T-helper 1 cell (primary cell): ENCODE results near the gene FBXL2.
"Not testable (repeated sequence)": the region's sequence is repeated elsewhere in the genome, so short reads cannot be mapped to it uniquely, and the experiment has no call there.

Experiments used
- DNase-seq, 5 donors: peaks; one replicate each; pipeline ENCODE4 v3.0.0-alpha.2; 2012 to 2020

Gene FBXL2

DNA sequence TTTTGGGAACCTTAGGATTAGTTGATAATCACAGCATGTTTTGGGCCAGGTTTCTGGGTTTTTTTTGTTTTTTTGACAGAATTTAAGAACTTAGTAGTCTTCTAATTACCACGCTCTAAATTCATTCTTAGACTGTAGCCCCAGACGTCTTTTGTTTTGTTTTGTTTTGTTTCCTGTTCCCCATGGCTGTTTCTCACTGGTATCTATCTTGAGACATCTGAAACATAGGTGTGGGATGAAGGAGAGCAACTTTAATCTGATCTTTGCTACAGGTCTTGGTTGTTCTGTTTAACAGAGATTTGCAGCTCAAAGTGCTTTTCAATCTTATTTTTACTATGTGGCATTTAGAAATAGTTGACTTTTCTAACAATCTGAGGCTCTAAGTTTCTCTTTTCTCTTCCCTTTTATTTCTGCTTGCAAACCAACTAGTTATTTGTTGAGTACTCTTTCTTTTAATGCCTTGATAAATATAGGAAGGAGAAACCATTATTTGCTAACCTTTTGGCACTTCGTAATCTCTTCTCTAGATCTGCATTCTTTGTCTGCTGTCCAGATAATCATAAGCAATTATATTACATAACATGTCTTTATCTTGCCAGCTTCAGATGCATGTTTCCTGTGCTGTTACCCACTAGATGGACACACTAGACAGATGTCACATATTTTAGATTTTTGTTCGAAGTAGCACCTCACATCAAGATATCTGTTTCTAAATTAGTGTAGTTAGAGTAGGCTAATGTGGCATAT, 40.9 kb downstream of the FBXL2 start:
- DNase-seq, result no peak

DNA sequence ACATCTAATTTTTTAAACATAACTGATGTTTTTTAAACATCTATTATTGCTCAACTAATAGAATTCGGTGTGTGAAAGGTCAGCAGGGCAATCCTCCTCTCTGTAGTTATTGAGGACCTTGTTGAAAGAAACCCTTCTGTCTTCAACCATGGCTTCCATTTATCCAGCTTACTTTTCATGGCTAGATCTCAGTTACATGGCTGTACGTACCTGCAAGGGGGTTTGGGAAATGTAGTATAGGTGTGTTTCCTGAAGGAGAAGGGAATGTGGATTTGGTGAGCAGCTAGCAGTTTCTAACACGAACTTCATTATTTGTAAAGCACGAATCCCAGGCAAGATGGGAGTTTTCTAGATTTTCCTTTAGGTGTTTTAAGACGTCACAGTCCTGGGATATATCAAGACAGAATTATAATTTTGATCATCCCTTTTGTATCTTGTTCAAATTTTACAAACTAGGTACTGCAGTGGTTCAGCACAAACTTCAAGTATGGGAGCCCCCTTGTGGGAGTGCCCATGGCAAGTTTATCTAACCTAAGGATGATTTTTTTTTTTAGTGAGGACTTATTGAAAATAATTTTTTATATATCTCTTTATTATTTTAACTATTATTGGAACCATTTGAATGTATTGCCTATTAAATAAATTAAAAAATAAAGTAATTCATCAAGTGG, 41.6 kb downstream of the FBXL2 start:
- DNase-seq, result no peak

DNA sequence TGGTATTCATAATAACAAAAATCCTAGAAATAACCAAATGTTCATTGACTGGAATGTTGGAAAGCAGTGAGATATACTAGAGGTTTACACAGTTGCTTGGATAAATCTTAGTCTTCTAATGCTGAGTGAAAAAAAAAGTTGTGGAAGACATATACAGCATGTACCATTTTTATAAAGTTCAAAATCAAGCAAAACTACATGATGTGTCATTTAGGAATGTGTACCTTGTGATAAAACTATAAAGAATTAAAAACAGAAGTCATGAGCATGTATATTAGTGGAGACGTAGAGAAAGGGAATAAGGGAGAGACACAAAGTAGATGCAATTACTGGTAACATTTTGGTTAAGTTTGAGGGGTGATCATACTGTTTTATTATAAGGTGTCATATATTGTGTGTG, 45.2 kb downstream of the FBXL2 start:
- DNase-seq, result no peak

DNA sequence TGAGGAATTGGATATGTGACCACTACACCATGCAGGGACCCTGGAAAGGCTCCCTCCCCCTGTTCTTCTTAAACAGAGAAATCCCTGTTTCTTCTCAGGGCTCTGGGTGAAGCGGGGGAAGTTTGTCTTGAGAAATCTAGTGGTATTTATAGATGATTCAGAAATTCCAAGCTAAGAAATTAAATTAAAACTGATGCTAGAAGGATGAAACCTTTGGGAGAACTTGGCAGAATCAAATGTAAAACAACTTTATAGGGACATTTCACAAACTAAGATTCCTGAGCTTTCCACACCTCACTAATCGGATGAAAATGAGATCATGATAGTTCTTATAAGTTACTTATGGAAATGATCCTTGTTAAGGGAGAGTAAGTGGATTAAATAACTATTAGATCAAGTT, 54.2 kb downstream of the FBXL2 start:
- DNase-seq, result no peak

DNA sequence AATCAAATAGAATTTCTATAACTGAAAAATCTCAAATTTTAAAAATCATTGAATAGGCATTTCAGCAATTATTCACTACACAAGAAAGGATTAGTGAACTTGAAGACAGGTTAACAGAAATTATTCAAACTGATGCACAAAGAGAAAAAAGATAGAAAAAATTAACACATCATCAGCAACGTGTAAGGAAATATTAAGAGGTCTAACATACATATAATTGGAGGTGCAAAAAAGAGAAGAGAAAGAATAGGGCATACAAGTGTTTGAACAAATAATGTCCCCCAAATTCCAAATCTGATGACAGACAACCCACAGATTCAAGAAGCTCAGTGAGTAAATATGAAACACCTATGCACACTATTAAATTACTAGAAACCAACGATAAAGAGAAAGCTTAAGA, 57.1 kb downstream of the FBXL2 start:
- no peak for DNase-seq

DNA sequence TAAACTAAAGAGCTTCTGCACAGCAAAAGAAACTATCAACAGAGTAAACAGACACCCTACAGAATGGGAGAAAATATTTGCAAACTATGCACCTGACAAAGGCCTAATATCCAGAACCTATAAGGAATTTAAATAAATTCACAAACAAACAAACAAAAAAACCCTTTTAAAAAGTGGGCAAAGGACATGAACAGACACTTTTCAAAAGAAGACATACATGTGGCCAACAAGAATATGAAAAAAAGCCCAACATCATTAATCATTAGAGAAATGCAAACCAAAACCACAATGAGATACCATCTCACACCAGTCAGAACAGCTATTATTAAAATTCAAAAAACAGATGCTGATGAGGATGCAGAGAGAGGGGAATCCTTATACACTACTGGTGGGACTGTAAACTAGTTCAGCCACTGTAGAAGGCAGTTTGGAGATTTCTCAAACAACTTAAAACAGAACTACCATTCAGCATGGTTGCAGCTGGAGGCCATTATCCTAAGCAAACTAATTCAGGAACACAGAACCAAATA, 61.8 kb downstream of the FBXL2 start:
- DNase-seq, result not testable (repeated sequence)

DNA sequence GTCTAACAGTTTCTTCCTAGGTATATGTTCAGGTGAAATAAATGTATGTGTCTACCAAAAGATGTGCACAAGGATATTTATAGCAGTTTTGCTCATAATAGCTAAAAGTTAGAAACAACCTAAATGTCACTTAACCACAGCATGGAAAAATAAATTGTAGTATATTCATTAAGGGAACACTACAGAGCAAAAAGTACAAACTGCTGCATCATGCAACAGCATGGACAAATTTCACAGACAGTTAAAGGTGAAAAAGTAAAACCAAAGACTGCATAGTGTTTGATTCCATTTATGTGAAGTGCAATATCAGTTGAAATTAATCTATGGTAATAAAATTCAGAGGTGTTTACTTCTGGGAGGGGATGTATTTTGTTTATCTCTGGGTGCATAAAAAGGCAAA, 62.5 kb downstream of the FBXL2 start:
- no peak for DNase-seq

DNA sequence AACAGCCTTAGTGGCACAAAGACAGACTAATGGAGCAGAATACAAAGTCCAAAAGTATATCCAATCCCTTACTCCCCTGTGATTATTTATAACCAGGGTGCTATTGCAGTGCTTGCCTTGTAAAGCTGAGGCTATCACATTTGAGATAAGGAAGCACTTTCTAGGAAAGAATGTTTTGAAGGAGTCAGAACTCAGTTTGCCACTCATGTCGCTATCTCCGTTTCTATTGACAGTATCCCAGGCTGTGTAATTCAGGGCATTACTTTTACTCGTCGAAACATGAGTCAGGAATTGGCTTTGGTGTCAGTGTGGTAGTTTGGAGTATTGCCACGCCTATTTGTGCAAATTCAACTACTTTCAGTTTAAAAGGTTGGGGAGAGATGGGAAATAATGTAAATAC, 78.4 kb downstream of the FBXL2 start:
- no peak for DNase-seq

DNA sequence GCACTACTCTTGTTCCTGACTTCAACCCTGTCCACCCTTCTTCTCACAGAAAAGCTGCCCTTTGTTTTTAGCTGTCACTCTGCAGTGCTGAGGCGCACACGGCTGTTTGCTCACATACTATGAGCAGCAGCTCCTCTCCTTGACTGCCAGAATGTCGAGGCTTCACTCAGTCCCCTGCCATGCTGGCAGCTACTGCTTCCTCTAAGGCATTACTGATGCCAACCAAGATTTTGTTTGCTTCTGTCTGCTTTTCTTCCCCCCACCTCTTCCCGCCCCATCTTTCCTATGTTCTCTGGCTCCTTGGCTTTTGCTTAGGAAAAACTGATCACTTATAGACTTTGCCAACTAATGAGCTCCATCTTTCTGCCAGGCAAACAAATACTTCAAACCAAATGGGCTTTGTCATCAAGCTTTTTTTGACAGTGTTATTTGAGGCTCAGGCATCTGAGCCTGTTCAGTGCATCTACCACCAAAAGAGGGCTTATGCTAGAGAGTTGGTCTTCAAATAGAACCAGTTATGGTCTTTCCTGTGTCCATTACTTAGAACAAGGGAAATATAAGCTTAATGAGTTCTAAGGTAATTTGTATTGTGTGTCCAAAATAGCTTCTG, 81.0 kb downstream of the FBXL2 start:
- DNase-seq, result no peak

DNA sequence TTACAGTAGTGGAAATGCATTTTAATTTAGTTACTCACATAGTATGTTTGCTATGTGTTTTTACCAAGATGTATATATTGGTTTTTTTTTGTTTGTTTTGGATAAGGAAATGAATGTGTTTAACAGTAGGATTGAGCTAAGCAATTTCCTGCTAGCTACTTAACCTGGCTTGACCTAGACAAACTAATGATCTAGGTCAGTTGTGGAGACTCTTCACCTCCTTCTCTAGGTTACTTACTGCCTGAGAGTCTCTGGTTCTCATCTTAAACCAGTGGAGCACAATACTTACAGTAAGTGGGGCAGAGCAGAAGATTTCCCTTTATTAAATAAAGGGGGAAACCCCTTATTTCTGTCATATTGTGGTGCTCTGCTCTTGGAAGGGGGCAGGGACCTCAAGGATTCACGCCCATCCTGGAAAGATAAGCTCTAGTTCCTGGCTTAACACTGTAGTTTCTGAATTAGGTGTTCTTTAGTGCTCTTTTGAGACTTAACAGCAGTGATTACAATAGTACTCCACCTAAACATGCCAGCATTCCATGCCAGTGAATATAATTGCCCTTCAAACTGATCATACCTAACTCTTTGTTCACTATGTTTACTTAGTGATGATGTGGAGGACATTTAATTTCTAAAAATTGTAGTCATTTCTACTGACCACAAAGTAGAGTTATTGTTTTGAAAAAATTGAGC, 83.0 kb downstream of the FBXL2 start:
- no peak for DNase-seq

DNA sequence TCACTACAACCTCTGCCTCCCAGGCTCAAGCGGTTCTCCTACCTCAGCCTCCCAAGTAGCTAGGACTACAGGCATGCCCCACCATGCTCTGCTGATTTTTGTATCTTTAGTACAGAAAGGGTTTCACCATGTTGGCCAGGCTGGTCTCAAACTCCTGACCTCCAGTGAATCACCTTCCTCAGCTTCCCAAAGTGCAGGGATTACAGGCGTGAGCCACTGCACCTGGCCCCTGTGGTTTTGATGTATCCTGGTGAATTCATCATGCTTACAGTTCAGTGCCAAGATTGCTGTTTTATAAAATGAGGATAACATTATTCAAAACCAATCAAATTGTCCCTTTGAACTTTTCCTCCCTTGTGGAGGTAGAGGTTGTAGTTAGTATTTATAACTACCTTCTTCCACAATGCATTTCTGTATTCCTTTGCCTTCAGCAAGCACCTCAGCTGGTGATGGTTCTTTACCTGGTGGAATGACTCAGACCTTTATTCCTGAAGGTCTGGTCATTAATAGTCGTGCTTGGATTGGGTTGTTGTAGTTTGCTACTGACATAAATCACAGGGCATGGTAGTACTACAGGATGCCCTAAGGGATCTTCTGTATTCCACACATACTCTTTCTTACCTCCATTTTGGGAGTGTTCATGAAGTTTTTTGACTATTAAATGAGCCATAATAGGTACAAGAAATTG, 86.0 kb downstream of the FBXL2 start:
- DNase-seq, result no peak

DNA sequence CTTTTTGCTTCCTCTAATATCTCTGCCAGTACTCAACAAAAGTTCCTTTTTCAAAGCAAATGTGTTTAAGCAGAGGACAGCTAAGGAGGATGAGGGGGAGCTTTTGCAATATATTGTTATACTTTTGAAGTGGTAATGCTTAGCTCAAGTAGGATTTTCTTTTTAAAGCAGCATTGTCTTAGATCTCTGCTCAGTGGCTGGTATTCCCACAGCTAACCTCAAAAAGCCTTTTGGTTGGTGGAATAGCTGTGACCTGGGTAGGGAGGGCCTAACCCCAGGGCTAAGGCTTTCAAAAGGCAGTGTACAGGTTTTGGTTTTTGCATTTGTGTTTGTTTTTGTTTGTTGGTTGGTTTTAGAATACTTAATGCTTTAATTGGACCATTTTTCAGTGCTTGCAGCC, 86.8 kb downstream of the FBXL2 start:
- DNase-seq, result no peak

DNA sequence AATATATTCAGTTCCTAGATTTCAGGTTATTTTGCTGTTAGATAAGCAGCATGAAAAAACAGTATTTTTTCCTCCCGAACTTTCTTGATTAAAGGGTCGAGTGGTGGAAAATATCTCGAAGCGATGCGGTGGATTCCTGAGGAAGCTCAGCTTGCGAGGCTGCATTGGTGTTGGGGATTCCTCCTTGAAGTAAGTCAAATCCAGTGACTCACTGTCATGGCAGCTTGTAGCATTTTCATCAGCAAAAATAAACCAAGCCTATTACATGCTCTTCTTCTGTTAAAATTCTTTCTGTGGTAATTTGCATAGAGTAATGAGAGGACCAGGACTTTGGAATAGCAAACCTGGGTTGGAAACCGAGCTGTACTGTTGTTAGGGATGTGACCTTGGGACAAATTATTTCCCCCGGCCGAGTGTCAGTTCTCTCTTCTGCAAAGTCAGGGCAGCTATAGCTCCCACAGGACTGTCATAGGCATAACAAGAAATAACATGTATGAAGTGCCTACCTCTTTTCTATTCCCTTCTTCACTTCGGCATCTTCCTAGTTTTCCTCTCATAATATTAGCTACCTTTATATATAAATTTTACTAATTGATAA, 87.4 kb downstream of the FBXL2 start:
- no peak for DNase-seq

DNA sequence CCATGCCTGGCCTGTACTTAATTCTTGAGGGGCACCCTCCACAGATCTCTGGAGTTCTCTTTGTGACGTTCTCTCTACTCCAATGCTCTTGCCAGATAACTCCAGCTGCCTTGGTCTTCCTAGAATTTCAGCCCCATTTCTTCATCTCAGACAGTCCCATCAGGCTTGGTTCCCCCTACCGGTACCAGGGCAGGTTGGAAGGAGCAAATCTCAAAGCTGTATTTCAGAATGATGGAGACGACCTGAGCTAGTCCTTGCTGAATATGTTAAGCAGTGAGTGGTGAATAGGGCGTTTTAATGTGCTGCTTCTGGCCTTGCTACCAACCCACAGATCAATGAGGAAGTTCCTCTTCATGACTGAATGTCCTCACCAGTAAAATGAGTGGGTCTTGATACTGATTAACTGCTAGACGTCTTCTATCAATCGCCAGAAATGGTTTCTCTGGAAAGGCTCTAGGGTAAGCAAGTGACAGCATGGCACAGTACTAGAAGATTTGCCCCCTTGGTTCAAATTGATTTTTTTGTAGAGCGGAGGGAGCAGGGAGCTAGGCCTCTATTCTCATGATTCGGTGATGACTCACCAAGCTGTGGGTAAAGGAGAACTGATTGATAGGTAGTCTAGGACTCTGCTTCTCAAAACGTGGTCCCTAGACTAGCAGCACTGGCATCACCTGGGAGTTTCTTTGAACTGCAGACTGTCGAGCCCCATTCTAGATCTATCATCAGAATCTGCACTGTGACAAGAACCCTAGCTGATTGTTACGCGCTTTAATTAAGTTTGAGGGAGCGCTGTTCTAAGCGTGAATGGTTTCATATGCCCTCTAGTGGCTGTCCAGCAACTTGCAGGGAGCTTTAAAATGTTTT, 95.2 kb downstream of the FBXL2 start:
- peak in 3 of 5 donors; percentile 9 to 45 (median 42) for DNase-seq

DNA sequence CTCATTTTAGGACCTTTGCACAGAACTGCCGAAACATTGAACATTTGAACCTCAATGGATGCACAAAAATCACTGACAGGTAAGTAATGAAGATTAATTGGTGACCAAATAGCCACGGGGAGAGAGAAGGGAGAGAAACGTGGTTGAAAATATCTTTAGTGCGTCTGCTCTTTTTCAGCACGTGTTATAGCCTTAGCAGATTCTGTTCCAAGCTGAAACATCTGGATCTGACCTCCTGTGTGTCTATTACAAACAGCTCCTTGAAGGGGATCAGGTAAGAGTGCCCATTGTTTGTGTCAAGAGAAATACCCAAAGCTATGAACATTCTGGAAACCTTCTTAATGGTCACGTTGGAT, 95.8 kb downstream of the FBXL2 start:
- DNase-seq, result no peak

DNA sequence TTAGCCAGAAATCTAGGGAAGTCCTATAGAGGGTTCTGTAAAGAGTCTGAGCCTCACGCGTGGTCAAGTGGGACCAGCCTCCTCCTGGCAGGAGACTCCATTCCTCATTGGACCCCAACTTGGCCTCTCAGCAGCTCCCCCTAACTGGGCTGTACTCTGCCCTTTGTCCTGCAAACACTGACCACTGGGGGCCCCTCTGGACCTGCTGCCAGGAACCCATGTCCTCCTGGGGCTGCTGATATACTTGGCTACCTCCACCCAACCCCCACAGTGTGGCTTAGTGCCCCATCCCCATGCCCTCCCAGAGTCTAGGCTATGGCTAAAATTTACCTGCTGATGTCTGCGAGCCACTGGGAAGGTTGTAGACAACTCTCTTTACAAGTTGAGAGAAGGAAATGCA, 100.2 kb downstream of the FBXL2 start:
- DNase-seq, result no peak

DNA sequence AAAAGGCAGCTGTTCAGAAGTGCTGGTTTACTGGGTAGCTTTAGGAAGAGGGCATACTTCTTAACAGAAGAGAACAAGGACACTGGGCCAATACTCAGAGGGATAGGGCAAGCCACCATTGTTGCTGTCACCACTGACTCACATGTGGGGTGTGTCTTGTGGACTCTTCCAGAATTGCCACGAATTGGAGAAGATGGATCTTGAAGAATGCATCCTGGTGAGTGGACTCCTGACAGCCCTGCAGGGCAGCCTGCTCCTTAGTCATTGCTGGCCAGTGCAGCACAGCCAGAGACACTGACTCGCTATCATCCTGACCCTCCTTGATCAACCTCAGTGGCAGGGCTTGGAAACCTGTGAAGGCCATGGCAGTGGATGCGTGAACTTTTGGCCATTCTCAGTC, 100.7 kb downstream of the FBXL2 start:
- no peak for DNase-seq

DNA sequence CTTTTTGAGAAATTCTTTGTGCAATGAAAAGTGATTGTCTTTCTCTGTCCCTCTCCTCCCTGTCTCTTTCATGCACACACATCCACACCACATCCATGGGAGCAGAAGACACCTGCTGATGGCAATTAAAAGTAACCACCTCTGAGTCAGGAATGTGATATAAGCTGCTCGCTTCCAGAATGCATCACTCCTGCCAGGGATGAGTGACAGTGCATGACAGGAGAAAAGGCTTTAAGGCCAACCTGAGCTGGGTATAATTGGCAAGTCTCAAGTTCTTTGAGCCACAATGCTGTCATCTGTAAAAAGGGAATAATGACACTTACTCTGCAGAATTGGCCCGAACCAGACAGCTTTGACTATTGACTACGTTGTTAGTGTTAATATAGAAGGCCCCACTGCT, 103.4 kb downstream of the FBXL2 start:
- DNase-seq, result no peak

DNA sequence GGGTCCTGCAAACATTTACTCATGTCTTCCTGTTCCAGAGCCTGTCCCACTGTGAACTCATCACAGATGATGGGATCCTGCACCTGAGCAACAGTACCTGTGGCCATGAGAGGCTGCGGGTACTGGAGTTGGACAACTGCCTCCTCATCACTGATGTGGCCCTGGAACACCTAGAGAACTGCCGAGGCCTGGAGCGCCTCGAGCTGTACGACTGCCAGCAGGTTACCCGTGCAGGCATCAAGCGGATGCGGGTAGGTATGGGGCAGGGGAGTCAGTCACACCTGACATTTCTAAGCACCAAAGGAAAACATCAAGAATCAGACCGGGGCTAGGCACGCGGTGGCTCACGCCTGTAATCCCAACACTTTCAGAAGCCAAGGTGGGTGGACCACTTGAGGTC, 106.7 kb downstream of the FBXL2 start:
- DNase-seq, result no peak

DNA sequence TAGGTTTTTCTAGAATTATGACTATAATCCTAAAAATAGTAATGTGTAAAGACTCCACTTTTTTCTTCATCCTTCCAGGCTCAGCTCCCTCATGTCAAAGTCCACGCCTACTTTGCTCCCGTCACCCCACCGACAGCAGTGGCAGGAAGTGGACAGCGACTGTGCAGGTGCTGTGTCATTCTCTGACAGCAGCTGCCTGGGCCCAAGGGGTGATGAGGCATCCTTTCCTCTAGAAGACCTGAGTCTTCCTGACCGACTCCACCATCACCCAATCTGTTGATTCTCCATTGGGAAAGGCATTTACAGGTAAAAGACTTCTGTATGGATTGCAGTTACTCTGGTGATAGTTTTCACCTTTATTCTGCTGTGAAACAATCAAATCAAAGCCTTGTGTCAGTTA, 108.2 kb downstream of the FBXL2 start:
- peak in 2 of 5 donors; percentile 6 to 75 for DNase-seq

DNA sequence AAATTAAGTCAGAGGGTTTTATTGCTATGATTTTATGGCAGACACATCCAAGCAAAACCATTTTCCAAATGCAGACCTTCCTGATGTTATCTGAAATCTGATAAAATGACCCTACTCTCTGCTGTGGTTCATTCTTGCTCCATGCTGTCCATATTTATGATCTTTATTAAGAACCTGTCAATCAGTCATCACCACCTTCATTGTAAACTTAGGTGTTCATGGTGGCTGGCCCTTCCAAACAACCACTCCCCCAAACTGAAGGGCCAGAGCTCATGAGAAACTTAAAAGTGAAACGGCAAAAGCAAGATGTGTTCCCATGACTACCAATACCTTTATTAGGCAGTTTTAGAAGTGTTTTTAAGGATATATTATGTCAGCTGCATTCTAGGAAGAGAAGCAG, 109.4 kb downstream of the FBXL2 start:
- no peak for DNase-seq
